Panc1 (cell line): Measurements from ENCODE around the gene STAB1. TPM values are rescaled to one million over a fixed set of nuclear protein-coding genes. Genes with fewer than 3 reads are reported as not detected.

Experiments
- ATAC-seq: fragments of 200-7000 bp; cut with Tn5 transposase; 2 replicates; pipeline ENCODE4 v1.9.1; 2020; ENCODE audit warnings: mild to moderate bottlenecking, moderate library complexity
- BruUV-seq: library from RNA; stranded (reverse); fragments of 400-500 nt; replicated peaks from 2 replicates; lab custom pipeline; 2021; lab: Mats Ljungman, UMichigan
- CTCF ChIA-PET: fragments of 300-600 bp; sonication (Branson Sonifier 250); formaldehyde crosslinking; loops from one replicate; lab custom pipeline; 2022; ENCODE audit warnings: antibody characterized with exemption; lab: Charles Lee
- POLR2A ChIA-PET: fragments of 300-600 bp; sonication (Branson Sonifier 250); formaldehyde crosslinking; loops from one replicate; lab custom pipeline; 2022; ENCODE audit warnings: antibody characterized with exemption; lab: Charles Lee
- DNase-seq: peaks from one replicate; pipeline ENCODE4 v3.0.0-alpha.2; 2010; ENCODE audit warnings: low read depth, low spot score
- H3K27ac ChIP-seq: 2 replicates; pipeline ENCODE4 v1.5.1; 2011; ENCODE audit warnings: mild to moderate bottlenecking, low read length, inconsistent platforms
- H3K27me3 ChIP-seq: fragments of 200-500 bp; sonication (Bioruptor generic); 2 replicates; pipeline ENCODE4 v1.6.0; 2014; ENCODE audit warnings: low read length, inconsistent platforms; ENCODE audit not compliant: control insufficient read depth, insufficient read depth
- H3K36me3 ChIP-seq: fragments of 200-500 bp; sonication (Bioruptor generic); 2 replicates; pipeline ENCODE4 v1.5.1; 2014; ENCODE audit warnings: inconsistent platforms, mild to moderate bottlenecking, low read length, moderate library complexity; ENCODE audit not compliant: control insufficient read depth, insufficient read depth
- H3K4me1 ChIP-seq: 2 replicates; pipeline ENCODE4 v1.5.1; 2011; ENCODE audit warnings: inconsistent platforms, mild to moderate bottlenecking, low read length, moderate library complexity; ENCODE audit not compliant: control insufficient read depth, insufficient read depth
- H3K4me3 ChIP-seq, 2 experiments: 2 replicates each; pipeline ENCODE4 v1.5.1; 2011 to 2012; ENCODE audit warnings: low read depth in 2 of 2, low read length in 2 of 2, mild to moderate bottlenecking in 2 of 2, inconsistent platforms in 1 of 2, moderate library complexity in 1 of 2
- H3K9me3 ChIP-seq: fragments of 200-500 bp; sonication (Bioruptor generic); 2 replicates; pipeline ENCODE4 v1.5.1; 2014; ENCODE audit warnings: low read depth, mild to moderate bottlenecking, inconsistent platforms, low read length, moderate library complexity; ENCODE audit not compliant: control insufficient read depth, insufficient read depth
- CTCF ChIP-seq: fragments of 450-650 bp; IDR thresholded peaks from 2 replicates; pipeline ENCODE4 v1.5.1; 2017; ENCODE audit warnings: mild to moderate bottlenecking
- POLR2AphosphoS5 ChIP-seq: IDR thresholded peaks from 2 replicates; pipeline ENCODE4 v1.6.1; 2012; ENCODE audit warnings: mild to moderate bottlenecking, low read depth, low read length, moderate library complexity
- REST ChIP-seq, 2 experiments: IDR thresholded peaks; 2 replicates each; pipeline ENCODE4 v1.6.1; 2011 to 2012; ENCODE audit warnings: low read depth in 2 of 2, control low read depth in 1 of 2, low read length in 1 of 2, mild to moderate bottlenecking in 1 of 2, moderate library complexity in 1 of 2; ENCODE audit not compliant: insufficient read depth in 1 of 2
- SIN3A ChIP-seq: IDR thresholded peaks from 2 replicates; pipeline ENCODE4 v1.6.1; 2012; ENCODE audit warnings: low read depth, mild to moderate bottlenecking, low read length, moderate library complexity, borderline replicate concordance; ENCODE audit not compliant: insufficient read depth
- TCF7L2 ChIP-seq: IDR thresholded peaks from 2 replicates; pipeline ENCODE4 v1.6.1; 2011; ENCODE audit warnings: mild to moderate bottlenecking, low read depth, low read length, inconsistent platforms
- in situ Hi-C: cut with HindIII; loops from 2 replicates; pipeline ENCODE4 v1.10.0; 2016; ENCODE audit warnings: low sequenced_read_pairs, low pct_unique_long_range_greater_than_20kb
- intact Hi-C: fragments of 100-400 bp; cut with micrococcal nuclease; formaldehyde crosslinking; loops from one replicate; pipeline ENCODE4 v1.10.0; 2022; ENCODE audit not compliant: unreplicated experiment
- total RNA-seq: library from RNA; stranded (reverse); gene quantifications from one replicate; pipeline ENCODE4 v1.2.1, GENCODE V29; 2021; ENCODE audit not compliant: unreplicated experiment

Gene STAB1
- total RNA-seq, 1 experiment from 2014 or later: 0.39 TPM

GRCh38 chr3:52509753-52510328 is 14.7 kb downstream of the STAB1 start:
- H3K9me3 ChIP-seq: no peaks in the 10 kb centered on the region
- intact Hi-C loops: no loop called here
- ChIA-PET POLR2A (no interaction called here), CTCF (no interaction called here)
- no peak for DNase-seq
- BruUV-seq: no TSS peak
- no peaks in the 10 kb centered on the region for H3K36me3 ChIP-seq
- no peaks in the 10 kb centered on the region for H3K27me3 ChIP-seq
- H3K4me1 ChIP-seq: no peaks in the 10 kb centered on the region
- in situ Hi-C loops: no loop called here
- no peak for TF ChIP-seq REST (IDR thresholded peaks at IDR 0.05; ENCODE audit: insufficient read depth in 1 of 2, low read depth in 2 of 2, low read length in 1 of 2)
- no peak for TF ChIP-seq SIN3A
- TF ChIP-seq CTCF: no peak
- TF ChIP-seq TCF7L2: no peak
- TF ChIP-seq POLR2AphosphoS5: no peak
- H3K4me3 ChIP-seq: no peak overlapping the region
- H3K27ac ChIP-seq: no peak overlapping the region
- no peak for ATAC-seq

GRCh38 chr3:52511509-52511908 is 16.4 kb downstream of the STAB1 start:
- no peak overlapping the region for H3K4me3 ChIP-seq
- H3K36me3 ChIP-seq: no peaks in the 10 kb centered on the region
- no peak overlapping the region for H3K27ac ChIP-seq
- CTCF ChIA-PET: no interaction called here
- no peaks in the 10 kb centered on the region for H3K4me1 ChIP-seq
- no peaks in the 10 kb centered on the region for H3K27me3 ChIP-seq
- BruUV-seq: no TSS peak
- in situ Hi-C loops (no loop called here), intact Hi-C loops (no loop called here)
- no peak for ATAC-seq
- DNase-seq: no peak
- no peaks in the 10 kb centered on the region for H3K9me3 ChIP-seq
- POLR2A ChIA-PET: interaction anchor here (0.7 kb wide), 1 partner anchor 15 kb away, joined by 6 read pairs; no protein-coding TSS in a partner anchor
- TF ChIP-seq POLR2AphosphoS5 (no peak), CTCF (no peak), REST (IDR thresholded peaks at IDR 0.05; ENCODE audit: insufficient read depth in 1 of 2, low read depth in 2 of 2, low read length in 1 of 2) (no peak), TCF7L2 (no peak), SIN3A (no peak)
